A549 (cell line): Measurements from ENCODE around the gene ZNF326. TPM values are rescaled to one million over a fixed set of nuclear protein-coding genes. Genes with fewer than 3 reads are reported as not detected.

Source experiments
- ATAC-seq, 2 experiments: fragments of 200-7000 bp in 1 of 2; fragments of >200 bp in 1 of 2; cut with Nextera tagmentation in 1 of 2; cut with Tn5 transposase in 1 of 2; 3 replicates each; pipeline versions ENCODE4 v1.8.0 to v1.9.1; 2018 to 2020; ENCODE audit warnings: mild to moderate bottlenecking in 1 of 2, moderate library complexity in 1 of 2
- CTCF ChIA-PET: fragments of 300-600 bp; sonication (Branson Sonifier 250); formaldehyde crosslinking; extraction: SDS; loops from one replicate; lab custom pipeline; 2021; ENCODE audit warnings: antibody characterized with exemption, inconsistent platforms; lab: Yijun Ruan, JAX
- POLR2A ChIA-PET: fragments of 350-600 bp; formaldehyde crosslinking; extraction: SDS; loops from one replicate; lab custom pipeline; 2021; ENCODE audit warnings: antibody characterized with exemption, inconsistent platforms; lab: Yijun Ruan, JAX
- DNase-seq, 2 experiments: peaks; one replicate each; pipeline versions ENCODE4 v3.0.0 to v3.0.0-alpha.2; 2011 to 2016; ENCODE audit warnings: low read depth in 1 of 2, low spot score in 1 of 2
- FAIRE-seq: peaks from 2 replicates; lab custom pipeline; 2011; peaks lifted over from hg19 to GRCh38; lab: Jason Lieb, UNC
- H3K27ac ChIP-seq, 2 experiments: fragments of >200 bp; sonication (Bioruptor Twin); formaldehyde crosslinking; 3 replicates each; pipeline ENCODE4 v1.5.1; 2016 to 2017
- H3K4me1 ChIP-seq: fragments of >200 bp; sonication (Bioruptor Twin); formaldehyde crosslinking; 3 replicates; pipeline ENCODE4 v1.6.1; 2016
- H3K4me2 ChIP-seq: fragments of >200 bp; sonication (Bioruptor Twin); formaldehyde crosslinking; 3 replicates; pipeline ENCODE4 v1.6.1; 2016
- H3K4me3 ChIP-seq: fragments of >200 bp; sonication (Bioruptor Twin); formaldehyde crosslinking; 3 replicates; pipeline ENCODE4 v1.5.1; 2016
- H3K9me3 ChIP-seq: fragments of >200 bp; sonication (Bioruptor Twin); formaldehyde crosslinking; 3 replicates; pipeline ENCODE4 v1.6.1; 2016
- FOSB ChIP-seq: fragments of 250-450 bp; sonication (Bioruptor Pico); IDR thresholded peaks from 2 replicates; pipeline ENCODE4 v1.5.0; 2020; ENCODE audit warnings: mild to moderate bottlenecking, moderate library complexity
- FOSL2 ChIP-seq, 2 experiments: fragments of 450-650 bp in 1 of 2; fragments of >200 bp in 1 of 2; sonication (Bioruptor Twin) in 1 of 2; formaldehyde crosslinking; IDR thresholded peaks; 2 replicates each; pipeline versions ENCODE4 v1.5.0 to v1.6.1; 2016 to 2020; ENCODE audit warnings: mild to moderate bottlenecking in 1 of 2, moderate library complexity in 1 of 2
- FOXS1 ChIP-seq: fragments of 250-450 bp; sonication (Bioruptor Pico); IDR thresholded peaks from 2 replicates; pipeline ENCODE4 v1.5.0; 2020; ENCODE audit warnings: mild to moderate bottlenecking, moderate library complexity
- HOXA7 ChIP-seq: fragments of 250-450 bp; sonication (Bioruptor Pico); IDR thresholded peaks from 2 replicates; pipeline ENCODE4 v1.5.0; 2020; ENCODE audit warnings: mild to moderate bottlenecking, moderate library complexity
- HOXB13 ChIP-seq: fragments of 250-450 bp; sonication (Bioruptor Pico); IDR thresholded peaks from 2 replicates; pipeline ENCODE4 v1.5.0; 2020; ENCODE audit warnings: low read depth, mild to moderate bottlenecking, moderate library complexity
- KDM1A ChIP-seq: fragments of 200-600 bp; sonication (generic); IDR thresholded peaks from 2 replicates; pipeline ENCODE4 v1.6.1; 2016; ENCODE audit warnings: low read depth, mild to moderate bottlenecking
- MAFK ChIP-seq: fragments of 450-650 bp; IDR thresholded peaks from 2 replicates; pipeline ENCODE4 v1.6.1; 2014; ENCODE audit not compliant: partially characterized antibody
- RAD21 ChIP-seq, 2 experiments: fragments of >200 bp in 1 of 2; sonication (Bioruptor Twin) in 1 of 2; formaldehyde crosslinking in 1 of 2; IDR thresholded peaks in 1 of 2; conservative IDR thresholded peaks in 1 of 2; 2 replicates in 1 of 2; 3 replicates in 1 of 2; pipeline ENCODE4 v1.6.1; 2012 to 2018; ENCODE audit warnings: inconsistent platforms in 1 of 2
- REST ChIP-seq: fragments of 200-600 bp; sonication (generic); IDR thresholded peaks from 2 replicates; pipeline ENCODE4 v1.6.1; 2016; ENCODE audit warnings: antibody characterized with exemption, mild to moderate bottlenecking, moderate library complexity
- SMC3 ChIP-seq: fragments of >200 bp; sonication (Bioruptor Twin); formaldehyde crosslinking; IDR thresholded peaks from 3 replicates; pipeline ENCODE4 v1.6.1; 2018; ENCODE audit warnings: inconsistent platforms
- TP53 ChIP-seq: fragments of 250-450 bp; sonication (Bioruptor Pico); IDR thresholded peaks from 2 replicates; pipeline ENCODE4 v1.5.0; 2021; ENCODE audit warnings: mild to moderate bottlenecking, moderate library complexity
- WGBS: methylation state at CpG from one replicate; pipeline ENCODE4 v1.1.6; 2017; ENCODE audit errors: missing lambda C conversion rate; 5-methylcytosine and 5-hydroxymethylcytosine counted together
- polyA plus RNA-seq, 4 experiments: library from polyadenylated mRNA; depleted of rRNA in 3 of 4; stranded (reverse); fragments of >200 nt; fragmentation: RNase III in 1 of 4; extraction: RNeasy Plus Mini Kit Qiagen cat#74134 plus additional on column Dnase treatment in 1 of 4; gene quantifications; 2 replicates in 3 of 4; 3 replicates in 1 of 4; pipeline ENCODE4 v1.2.3, GENCODE V29; 2011 to 2017
- TF ChIP-seq, protein P1 (sequence below): fragments of 450-650 bp; IDR thresholded peaks from 2 replicates; pipeline ENCODE4 v1.6.1; 2014; ENCODE audit warnings: antibody characterized with exemption

The ZNF326 gene
- polyA plus RNA-seq, 2 of the 4 experiments (the other 2 are of a cell fraction): 32.3 to 47.8 TPM

GRCh38 chr1:90067194-90067931, 72.5 kb downstream of the ZNF326 start:
- DNase-seq: no peak
- Histone ChIP-seq H3K4me3 (no peak overlapping the region), H3K27ac (no peak overlapping the region), H3K4me2 (no peak overlapping the region), H3K9me3 (no peaks in the 10 kb centered on the region), H3K4me1 (no peaks in the 10 kb centered on the region)
- no peak for TF ChIP-seq FOSB (CRISPR knock-in tag)
- no peak for TF ChIP-seq HOXB13
- no peak for TF ChIP-seq TP53 (CRISPR knock-in tag)
- CTCF ChIA-PET: interaction anchor here (0.8 kb wide), 1 partner anchor 47 kb away, joined by 3 read pairs; no protein-coding TSS in a partner anchor
- WGBS: 32% methylated on average over 3 of the region's 3 CpGs
- FAIRE-seq: no peak
- POLR2A ChIA-PET: no interaction called here
- ATAC-seq: no peak

DNA sequence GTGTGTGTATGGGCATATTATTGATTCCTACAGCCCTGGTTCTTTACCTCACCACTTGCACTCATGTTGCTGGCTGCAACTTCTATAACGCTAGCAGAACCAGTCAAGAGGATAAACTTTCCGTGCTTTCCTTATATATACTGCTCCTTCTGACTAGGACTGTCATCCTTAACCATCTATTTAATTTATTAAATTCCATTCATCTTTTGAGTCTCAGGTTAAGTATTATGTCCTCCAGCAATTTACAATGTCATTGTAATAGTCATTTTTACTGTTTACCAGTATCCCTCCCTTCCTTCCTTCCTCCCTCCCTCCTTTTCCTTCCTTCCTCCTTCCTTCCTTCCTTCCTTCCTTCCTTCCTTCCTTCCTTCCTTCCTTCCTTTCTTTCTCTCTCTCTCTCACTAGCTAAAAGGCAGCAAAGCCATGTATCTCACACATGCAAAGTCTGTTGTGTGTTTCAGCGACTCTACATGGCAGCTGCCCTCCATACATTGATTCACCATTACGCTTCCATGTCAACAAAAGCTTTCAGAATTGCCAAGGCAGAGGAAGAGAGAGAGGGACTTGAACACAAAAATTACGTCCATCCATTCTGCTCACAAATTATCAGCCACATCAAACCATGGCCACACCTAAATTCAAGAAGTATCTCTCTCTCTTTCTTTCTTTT, 73.8 kb downstream of the ZNF326 start:
- H3K9me3 ChIP-seq: no peaks in the 10 kb centered on the region
- TF ChIP-seq TP53 (CRISPR knock-in tag) (no peak), FOSL2 (IDR thresholded peaks at IDR 0.05) (no peak), FOSL2 (CRISPR knock-in tag; IDR thresholded peaks at IDR 0.05) (no peak), KDM1A (no peak), FOXS1 (CRISPR knock-in tag) (no peak), REST (no peak), HOXA7 (CRISPR knock-in tag) (no peak), MAFK (no peak), SMC3 (no peak)
- TF ChIP-seq, protein P1, sequence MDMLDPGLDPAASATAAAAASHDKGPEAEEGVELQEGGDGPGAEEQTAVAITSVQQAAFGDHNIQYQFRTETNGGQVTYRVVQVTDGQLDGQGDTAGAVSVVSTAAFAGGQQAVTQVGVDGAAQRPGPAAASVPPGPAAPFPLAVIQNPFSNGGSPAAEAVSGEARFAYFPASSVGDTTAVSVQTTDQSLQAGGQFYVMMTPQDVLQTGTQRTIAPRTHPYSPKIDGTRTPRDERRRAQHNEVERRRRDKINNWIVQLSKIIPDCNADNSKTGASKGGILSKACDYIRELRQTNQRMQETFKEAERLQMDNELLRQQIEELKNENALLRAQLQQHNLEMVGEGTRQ: no peak
- ATAC-seq (no peak), FAIRE-seq (no peak), DNase-seq (no peak)
- no peaks in the 10 kb centered on the region for H3K4me1 ChIP-seq
- H3K4me2 ChIP-seq: no peak overlapping the region
- H3K4me3 ChIP-seq: no peak overlapping the region
- POLR2A ChIA-PET: no interaction called here
- WGBS: 38% methylated on average over 5 of the region's 5 CpGs
- CTCF ChIA-PET: interaction anchor here (1.0 kb wide), 1 partner anchor 23 kb away, joined by 3 read pairs; no protein-coding TSS in a partner anchor
- no peak overlapping the region for H3K27ac ChIP-seq

DNA sequence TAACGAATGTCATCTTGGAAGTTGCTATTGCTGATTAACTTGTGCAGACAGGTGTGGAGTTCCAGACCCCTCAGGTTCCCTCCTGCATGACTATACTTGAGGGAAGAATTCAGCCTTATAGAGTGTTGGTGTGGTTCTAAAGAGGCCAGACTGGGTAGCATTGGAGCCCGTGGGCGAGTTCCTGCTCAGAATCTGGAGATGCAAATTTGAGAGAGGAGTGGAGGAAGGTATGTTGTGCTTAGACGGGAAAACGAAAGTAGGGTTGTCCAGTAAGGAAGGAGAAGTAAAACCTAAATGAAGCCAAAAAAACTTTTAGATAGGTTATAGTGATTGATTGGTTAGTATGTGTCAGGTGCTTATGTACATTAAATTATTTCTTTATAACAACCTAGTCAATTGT, 79.2 kb downstream of the ZNF326 start:
- peak overlapping the region; percentile 26; the same call in 2 of the 3 replicates for H3K4me2 ChIP-seq
- no peaks in the 10 kb centered on the region for H3K9me3 ChIP-seq
- POLR2A ChIA-PET: no interaction called here
- DNase-seq (no peak), FAIRE-seq (no peak)
- WGBS: 3% methylated on average over 5 of the region's 5 CpGs
- TF ChIP-seq RAD21 (conservative IDR thresholded peaks at IDR 0.05 in 1 of 2, IDR thresholded peaks at IDR 0.05 in 1 of 2): no peak
- no peak for TF ChIP-seq KDM1A
- TF ChIP-seq, all 56 proteins: peak for 0
- CTCF ChIA-PET: no interaction called here
- ATAC-seq: no peak
- Histone ChIP-seq H3K4me1 (no peaks in the 10 kb centered on the region), H3K4me3 (no peak overlapping the region), H3K27ac (no peak overlapping the region)
